A549 (cell line): ENCODE measurements around the gene EPOP. TPM values are rescaled to one million over a fixed set of nuclear protein-coding genes. Genes with fewer than 3 reads are reported as not detected.
"Not testable (repeated sequence)": the region's sequence is repeated elsewhere in the genome, so short reads cannot be mapped to it uniquely, and the experiment has no call there.

Source experiments
- ATAC-seq, 2 experiments: fragments of 200-7000 bp in 1 of 2; fragments of >200 bp in 1 of 2; cut with Nextera tagmentation in 1 of 2; cut with Tn5 transposase in 1 of 2; 3 replicates each; pipeline versions ENCODE4 v1.8.0 to v1.9.1; 2018 to 2020; ENCODE audit warnings: mild to moderate bottlenecking in 1 of 2, moderate library complexity in 1 of 2
- CTCF ChIA-PET: fragments of 300-600 bp; sonication (Branson Sonifier 250); formaldehyde crosslinking; extraction: SDS; loops from one replicate; lab custom pipeline; 2021; ENCODE audit warnings: antibody characterized with exemption, inconsistent platforms; lab: Yijun Ruan, JAX
- POLR2A ChIA-PET: fragments of 350-600 bp; formaldehyde crosslinking; extraction: SDS; loops from one replicate; lab custom pipeline; 2021; ENCODE audit warnings: antibody characterized with exemption, inconsistent platforms; lab: Yijun Ruan, JAX
- DNase-seq, 2 experiments: peaks; one replicate each; pipeline versions ENCODE4 v3.0.0 to v3.0.0-alpha.2; 2011 to 2016; ENCODE audit warnings: low read depth in 1 of 2, low spot score in 1 of 2
- FAIRE-seq: peaks from 2 replicates; lab custom pipeline; 2011; peaks lifted over from hg19 to GRCh38; lab: Jason Lieb, UNC
- H3K27ac ChIP-seq, 2 experiments: fragments of >200 bp; sonication (Bioruptor Twin); formaldehyde crosslinking; 3 replicates each; pipeline ENCODE4 v1.5.1; 2016 to 2017
- H3K4me1 ChIP-seq: fragments of >200 bp; sonication (Bioruptor Twin); formaldehyde crosslinking; 3 replicates; pipeline ENCODE4 v1.6.1; 2016
- H3K4me2 ChIP-seq: fragments of >200 bp; sonication (Bioruptor Twin); formaldehyde crosslinking; 3 replicates; pipeline ENCODE4 v1.6.1; 2016
- H3K4me3 ChIP-seq: fragments of >200 bp; sonication (Bioruptor Twin); formaldehyde crosslinking; 3 replicates; pipeline ENCODE4 v1.5.1; 2016
- H3K9me3 ChIP-seq: fragments of >200 bp; sonication (Bioruptor Twin); formaldehyde crosslinking; 3 replicates; pipeline ENCODE4 v1.6.1; 2016
- CEBPB ChIP-seq, 2 experiments: fragments of >200 bp in 1 of 2; sonication (Bioruptor Twin) in 1 of 2; formaldehyde crosslinking in 1 of 2; IDR thresholded peaks; 2 replicates each; pipeline ENCODE4 v1.6.1; 2012 to 2016
- WGBS: methylation state at CpG from one replicate; pipeline ENCODE4 v1.1.6; 2017; ENCODE audit errors: missing lambda C conversion rate; 5-methylcytosine and 5-hydroxymethylcytosine counted together
- polyA plus RNA-seq, 4 experiments: library from polyadenylated mRNA; depleted of rRNA in 3 of 4; stranded (reverse); fragments of >200 nt; fragmentation: RNase III in 1 of 4; extraction: RNeasy Plus Mini Kit Qiagen cat#74134 plus additional on column Dnase treatment in 1 of 4; gene quantifications; 2 replicates in 3 of 4; 3 replicates in 1 of 4; pipeline ENCODE4 v1.2.3, GENCODE V29; 2011 to 2017
- small RNA-seq, 6 experiments: library from RNA; depleted of rRNA; stranded (forward); fragments of <200 nt; gene quantifications; one replicate each; pipeline ENCODE3, GENCODE V24; 2012

EPOP gene
- polyA plus RNA-seq, 2 of the 4 experiments (the other 2 are of a cell fraction), result 5.1 to 12.1 TPM

DNA sequence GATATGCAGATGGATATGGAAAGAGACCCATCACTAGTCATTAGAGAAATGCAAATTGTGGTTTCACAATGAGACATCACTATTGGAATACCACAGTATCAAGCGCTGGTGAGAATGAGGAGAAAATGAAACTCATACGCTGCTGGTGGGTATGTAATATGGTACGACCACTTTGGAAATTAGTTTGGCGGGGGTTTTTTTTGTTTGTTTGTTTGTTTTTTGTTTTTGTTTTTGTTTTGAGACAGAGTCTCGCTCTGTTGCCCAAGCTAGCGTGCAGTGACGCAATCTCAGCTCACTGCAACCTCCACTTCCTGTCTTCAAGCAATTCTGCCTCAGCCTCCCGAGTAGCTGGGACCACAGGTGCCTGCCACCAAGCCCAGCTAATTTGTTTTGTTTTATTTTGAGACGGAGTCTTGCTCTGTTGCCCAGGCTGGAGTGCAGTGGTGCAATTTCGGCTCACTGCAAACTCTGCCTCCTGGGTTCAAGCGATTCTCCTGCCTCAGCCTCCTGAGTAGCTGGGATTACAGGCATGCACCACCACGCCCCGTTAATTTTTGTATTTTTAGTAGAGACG is 49.9 kb downstream of the EPOP start:
- not testable (repeated sequence) for FAIRE-seq
- peak; percentile 71 to 85; a peak in 3 of 4 replicates for TF ChIP-seq CEBPB (IDR thresholded peaks at IDR 0.05)
- TF ChIP-seq, all 56 proteins: peak for 1; not testable (repeated sequence) for 55
- H3K9me3 ChIP-seq, ATAC-seq, H3K4me3 ChIP-seq, POLR2A ChIA-PET, H3K27ac ChIP-seq, DNase-seq, H3K4me1 ChIP-seq: not testable (repeated sequence)
- 50% methylated on average over 14 of the region's 14 CpGs for WGBS
- CTCF ChIA-PET, result interaction anchor here (1.0 to 1.8 kb wide), 6 partner anchors 8 to 67 kb away, joined by 3 to 5 read pairs (median 4); no protein-coding TSS in a partner anchor
- H3K4me2 ChIP-seq, result peak overlapping the region; percentile 50

Small RNAs within 50 kb of the gene (small RNA-seq; reads per million reads assigned to genes)
- gene MIR4726, result 0 to 2.5 (median 0) reads per million in 6 experiments
- 0 to 1.7 (median 0) reads per million in 6 experiments for gene MIR4734

Other genes with a start within 250 kb of the EPOP start
- gene ARHGAP23, start 246.5 kb downstream of the EPOP start, polyA plus RNA-seq (2011; rRNA removed), result 4.8 and 5.5 TPM in 2 replicates
- gene ARHGAP23, start 246.5 kb downstream of the EPOP start, polyA plus RNA-seq (2017; fragmentation: RNase III; extraction: RNeasy Plus Mini Kit Qiagen cat#74134 plus additional on column Dnase treatment), result 32.5 to 46.0 TPM (median 32.6 TPM) in 3 replicates
- gene SRCIN1, start 69.0 kb downstream of the EPOP start, polyA plus RNA-seq (2011; rRNA removed), result 1.3 and 1.4 TPM in 2 replicates
- gene SRCIN1, start 69.0 kb downstream of the EPOP start, polyA plus RNA-seq (2017; fragmentation: RNase III; extraction: RNeasy Plus Mini Kit Qiagen cat#74134 plus additional on column Dnase treatment), result 2.1 to 3.4 TPM (median 2.6 TPM) in 3 replicates
- gene MLLT6, start 30.3 kb upstream of the EPOP start, polyA plus RNA-seq (2011; rRNA removed), result 24.2 and 28.9 TPM in 2 replicates
- 24.6 to 29.9 TPM (median 28.3 TPM) in 3 replicates for gene MLLT6, start 30.3 kb upstream of the EPOP start, polyA plus RNA-seq (2017; fragmentation: RNase III; extraction: RNeasy Plus Mini Kit Qiagen cat#74134 plus additional on column Dnase treatment)
- gene CISD3, start 55.4 kb upstream of the EPOP start, polyA plus RNA-seq (2011; rRNA removed), result 24.5 and 32.6 TPM in 2 replicates
- 33.0 to 35.4 TPM (median 34.3 TPM) in 3 replicates for gene CISD3, start 55.4 kb upstream of the EPOP start, polyA plus RNA-seq (2017; fragmentation: RNase III; extraction: RNeasy Plus Mini Kit Qiagen cat#74134 plus additional on column Dnase treatment)
- gene PCGF2, start 73.4 kb upstream of the EPOP start, polyA plus RNA-seq (2011; rRNA removed), result 19.9 and 21.2 TPM in 2 replicates
- gene PCGF2, start 73.4 kb upstream of the EPOP start, polyA plus RNA-seq (2017; fragmentation: RNase III; extraction: RNeasy Plus Mini Kit Qiagen cat#74134 plus additional on column Dnase treatment), result 33.9 to 43.6 TPM (median 42.5 TPM) in 3 replicates
- gene PSMB3, start 77.8 kb upstream of the EPOP start, polyA plus RNA-seq (2011; rRNA removed), result 417 and 467 TPM in 2 replicates
- 463 to 466 TPM (median 465 TPM) in 3 replicates for gene PSMB3, start 77.8 kb upstream of the EPOP start, polyA plus RNA-seq (2017; fragmentation: RNase III; extraction: RNeasy Plus Mini Kit Qiagen cat#74134 plus additional on column Dnase treatment)
- gene PIP4K2B, start 124.6 kb upstream of the EPOP start, polyA plus RNA-seq (2011; rRNA removed), result 40.3 and 42.5 TPM in 2 replicates
- 53.7 to 56.7 TPM (median 55.3 TPM) in 3 replicates for gene PIP4K2B, start 124.6 kb upstream of the EPOP start, polyA plus RNA-seq (2017; fragmentation: RNase III; extraction: RNeasy Plus Mini Kit Qiagen cat#74134 plus additional on column Dnase treatment)
- gene CWC25, start 150.4 kb upstream of the EPOP start, polyA plus RNA-seq (2011; rRNA removed), result 34.1 and 34.5 TPM in 2 replicates
- 22.5 to 24.2 TPM (median 23.1 TPM) in 3 replicates for gene CWC25, start 150.4 kb upstream of the EPOP start, polyA plus RNA-seq (2017; fragmentation: RNase III; extraction: RNeasy Plus Mini Kit Qiagen cat#74134 plus additional on column Dnase treatment)
- gene RPL23, start 178.8 kb upstream of the EPOP start, polyA plus RNA-seq (2011; rRNA removed), result 2,297 and 2,715 TPM in 2 replicates
- gene RPL23, start 178.8 kb upstream of the EPOP start, polyA plus RNA-seq (2017; fragmentation: RNase III; extraction: RNeasy Plus Mini Kit Qiagen cat#74134 plus additional on column Dnase treatment), result 2,814 to 3,171 TPM (median 2,969 TPM) in 3 replicates
- gene LASP1, start 195.1 kb upstream of the EPOP start, polyA plus RNA-seq (2011; rRNA removed), result 145 and 152 TPM in 2 replicates
- 281 to 312 TPM (median 287 TPM) in 3 replicates for gene LASP1, start 195.1 kb upstream of the EPOP start, polyA plus RNA-seq (2017; fragmentation: RNase III; extraction: RNeasy Plus Mini Kit Qiagen cat#74134 plus additional on column Dnase treatment)